ENCODE data around the gene NOP14.
"Not testable (repeated sequence)": the region's sequence is repeated elsewhere in the genome, so short reads cannot be mapped to it uniquely, and the experiment has no call there.

NOP14 gene

GRCh38 chr4:2962614-2963174 is 512 bp downstream of the NOP14 start:
- no peak for DNase-seq (ENCODE audit: low read depth)
- H3K4me3 ChIP-seq (ENCODE audit: low read depth, low read length), result peak overlapping the region; percentile 75
- no peak for TF ChIP-seq CTCF (IDR thresholded peaks at IDR 0.05; ENCODE audit: low read depth, low read length, missing control alignments)

GRCh38 chr4:2961811-2962441 is 1.3 kb downstream of the NOP14 start:
- DNase-seq (ENCODE audit: low read depth), result no peak
- peak overlapping the region; percentile 75 for H3K4me3 ChIP-seq (ENCODE audit: low read depth, low read length)
- TF ChIP-seq CTCF (IDR thresholded peaks at IDR 0.05; ENCODE audit: low read depth, low read length, missing control alignments), result no peak

- H3K4me3 ChIP-seq (ENCODE audit: low read depth, low read length), result peak overlapping the region; percentile 75
- TF ChIP-seq CTCF (IDR thresholded peaks at IDR 0.05; ENCODE audit: low read depth, low read length, missing control alignments), result no peak
- DNase-seq (ENCODE audit: low read depth), result no peak
Measured at GRCh38 chr4:2961421-2961810, 1.8 kb downstream of the NOP14 start.

GRCh38 chr4:2960450-2960849 is 2.8 kb downstream of the NOP14 start:
- DNase-seq (ENCODE audit: low read depth); H3K4me3 ChIP-seq (ENCODE audit: low read depth, low read length): not testable (repeated sequence)

GRCh38 chr4:2958446-2958845 is 4.8 kb downstream of the NOP14 start:
- no peak for TF ChIP-seq CTCF (IDR thresholded peaks at IDR 0.05; ENCODE audit: low read depth, low read length, missing control alignments)
- DNase-seq (ENCODE audit: low read depth), result no peak

GRCh38 chr4:2955186-2956044 is 7.8 kb downstream of the NOP14 start:
- DNase-seq (ENCODE audit: low read depth), result not testable (repeated sequence)
- TF ChIP-seq CTCF (IDR thresholded peaks at IDR 0.05; ENCODE audit: low read depth, low read length, missing control alignments), result peak; percentile 31

More at GRCh38 chr4:2958446-2958845, 4.8 kb downstream of the NOP14 start:
- no peak overlapping the region for H3K4me3 ChIP-seq (ENCODE audit: low read depth, low read length)

GRCh38 chr4:2954358-2955185 is 8.6 kb downstream of the NOP14 start:
- TF ChIP-seq CTCF (IDR thresholded peaks at IDR 0.05; ENCODE audit: low read depth, low read length, missing control alignments), result peak; percentile 2
- DNase-seq (ENCODE audit: low read depth), result peak; percentile 66
- no peak overlapping the region for H3K4me3 ChIP-seq (ENCODE audit: low read depth, low read length)

More at GRCh38 chr4:2955186-2956044, 7.8 kb downstream of the NOP14 start:
- not testable (repeated sequence) for H3K4me3 ChIP-seq (ENCODE audit: low read depth, low read length)
